Kidney (tissue), 14 donors: ENCODE measurements around the gene MEGF11. TPM values are rescaled to one million over a fixed set of nuclear protein-coding genes. Genes with fewer than 3 reads are reported as not detected.

Experiments used
- DNase-seq, 5 donors: peaks; one replicate each; pipeline ENCODE4 v3.0.0-alpha.2; 2013 to 2020
- FAIRE-seq: peaks from 2 replicates; lab custom pipeline; 2012; peaks lifted over from hg19 to GRCh38; lab: Jason Lieb, UNC
- H3K27ac ChIP-seq, 2 donors: one replicate each; pipeline ENCODE4 v1.7.0; 2013; ENCODE audit warnings: low read depth in 2 of 2, low read length in 2 of 2, inconsistent platforms in 1 of 2
- H3K27me3 ChIP-seq: one replicate; pipeline ENCODE4 v1.7.1; 2013; ENCODE audit warnings: low read length, inconsistent platforms; ENCODE audit not compliant: control insufficient read depth, insufficient read depth
- H3K36me3 ChIP-seq, 3 donors: one replicate each; pipeline versions ENCODE4 v1.7.0 to v1.7.1; 2013; ENCODE audit warnings: low read length in 3 of 3, control low read depth in 1 of 3, inconsistent platforms in 1 of 3; ENCODE audit not compliant: insufficient read depth in 3 of 3, control insufficient read depth in 2 of 3
- H3K4me1 ChIP-seq, 3 donors: one replicate each; pipeline versions ENCODE4 v1.7.0 to v1.7.1; 2013; ENCODE audit warnings: low read length in 3 of 3, inconsistent platforms in 1 of 3, low read depth in 1 of 3; ENCODE audit not compliant: control insufficient read depth in 2 of 3, insufficient read depth in 2 of 3
- H3K4me3 ChIP-seq, 3 donors: one replicate each; pipeline versions ENCODE4 v1.7.0 to v1.8.1; 2013; ENCODE audit warnings: low read length in 3 of 3, control low read depth in 1 of 3, inconsistent platforms in 1 of 3
- H3K9ac ChIP-seq, 3 donors: one replicate each; pipeline versions ENCODE4 v1.7.0 to v1.7.1; 2013; ENCODE audit warnings: low read length in 3 of 3, control low read depth in 1 of 3, inconsistent platforms in 1 of 3
- H3K9me3 ChIP-seq, 3 donors: one replicate each; pipeline versions ENCODE4 v1.7.0 to v1.7.1; 2013; ENCODE audit warnings: low read length in 3 of 3, control low read depth in 1 of 3, inconsistent platforms in 1 of 3; ENCODE audit not compliant: control insufficient read depth in 2 of 3, insufficient read depth in 1 of 3
- CTCF ChIP-seq: IDR thresholded peaks from 3 replicates; pipeline ENCODE4 v1.5.1; 2012; ENCODE audit warnings: mild to moderate bottlenecking, moderate library complexity, borderline replicate concordance; ENCODE audit not compliant: insufficient read depth; ENCODE audit errors: extremely low read depth
- intact Hi-C: fragments of 100-400 bp; cut with DNase I; formaldehyde crosslinking; loops from one replicate; pipeline ENCODE4 v1.11.1; 2022
- polyA plus RNA-seq: library from polyadenylated mRNA; stranded (reverse); fragments of 350-450 nt; fragmentation: Illumina TruSeq; extraction: RNeasy Lipid Tissue Mini Kit (QIAGEN cat#74804); gene quantifications from one replicate; pipeline ENCODE4 v1.2.3, GENCODE V29; 2014; ENCODE audit warnings: low read depth, low replicate concordance; ENCODE audit not compliant: insufficient read depth
- total RNA-seq: library from RNA; stranded (reverse); fragmentation: NEBNext Ultra II Directional; extraction: Animal tissue kit (Norgen Biotek cat#: 25700); gene quantifications from one replicate; pipeline ENCODE4 v1.2.1, GENCODE V29; 2021
- donor health status: control.
- donor health status: control.
- donor health status: control.
- donor health status: control.
- donor health status: control.
- donor health status: DM: yes; HTN: yes; CAD: no.
- donor health status: Normal renal cell carcinoma (clear cell type).

Gene MEGF11
- total and polyA plus RNA-seq, 2 donors from 2014 or later, result 10.4 to 41.8 TPM

- no peak for FAIRE-seq
- H3K27me3 ChIP-seq, result no peaks in the 10 kb centered on the region
- intact Hi-C loops, result no loop called here
- no peak overlapping the region for H3K4me3 ChIP-seq
- TF ChIP-seq CTCF, result no peak
- no peaks in the 10 kb centered on the region for H3K36me3 ChIP-seq
- no peaks in the 10 kb centered on the region for H3K9me3 ChIP-seq
- H3K9ac ChIP-seq, result no peak overlapping the region
- no peak overlapping the region for H3K27ac ChIP-seq
- H3K4me1 ChIP-seq, result no peaks in the 10 kb centered on the region
- no peak for DNase-seq
Observed at GRCh38 chr15:65931221-65931620, 322.3 kb downstream of the MEGF11 start.

GRCh38 chr15:65930134-65930533 is 323.4 kb downstream of the MEGF11 start:
- Histone ChIP-seq H3K27me3 (no peaks in the 10 kb centered on the region), H3K9me3 (no peaks in the 10 kb centered on the region), H3K9ac (no peak overlapping the region), H3K36me3 (no peaks in the 10 kb centered on the region), H3K4me1 (no peaks in the 10 kb centered on the region), H3K4me3 (no peak overlapping the region), H3K27ac (no peak overlapping the region)
- intact Hi-C loops, result no loop called here
- DNase-seq, result no peak
- no peak for TF ChIP-seq CTCF
- FAIRE-seq, result no peak

- no peak overlapping the region for H3K27ac ChIP-seq
- H3K9me3 ChIP-seq, result no peaks in the 10 kb centered on the region
- H3K4me3 ChIP-seq, result no peak overlapping the region
- no peaks in the 10 kb centered on the region for H3K27me3 ChIP-seq
- intact Hi-C loops, result no loop called here
- H3K36me3 ChIP-seq, result no peaks in the 10 kb centered on the region
- TF ChIP-seq CTCF, result no peak
- FAIRE-seq (no peak), DNase-seq (no peak)
- no peak overlapping the region for H3K9ac ChIP-seq
- H3K4me1 ChIP-seq, result no peaks in the 10 kb centered on the region
Observed at GRCh38 chr15:65929573-65929972, 324.0 kb downstream of the MEGF11 start.

- Histone ChIP-seq H3K9me3 (no peaks in the 10 kb centered on the region), H3K9ac (no peak overlapping the region), H3K4me3 (no peak overlapping the region), H3K36me3 (no peaks in the 10 kb centered on the region), H3K4me1 (no peaks in the 10 kb centered on the region), H3K27me3 (no peaks in the 10 kb centered on the region), H3K27ac (no peak overlapping the region)
- intact Hi-C loops, result no loop called here
- no peak for FAIRE-seq
- DNase-seq, result no peak
- TF ChIP-seq CTCF, result no peak
Observed at GRCh38 chr15:65927545-65927944, 326.0 kb downstream of the MEGF11 start.
